Left forelimb (tissue), 1 donor: ENCODE data around the gene EXOG.

Source experiments
- DNase-seq: peaks from one replicate; pipeline ENCODE4 v3.0.0-alpha.2; 2018; ENCODE audit warnings: low spot score

Gene EXOG

GRCh38 chr3:38473229-38473628, 22.9 kb upstream of the EXOG start:
- no peak for DNase-seq

GRCh38 chr3:38474928-38475605, 21.1 kb upstream of the EXOG start:
- DNase-seq: no peak

- no peak for DNase-seq
These were observed 20.4 kb upstream of the EXOG start for GRCh38 chr3:38475716-38476115.

- no peak for DNase-seq
These were observed 19.9 kb upstream of the EXOG start for GRCh38 chr3:38476157-38476756.

GRCh38 chr3:38477057-38477820, 18.9 kb upstream of the EXOG start:
- no peak for DNase-seq

GRCh38 chr3:38477839-38478450, 18.2 kb upstream of the EXOG start:
- DNase-seq: no peak

GRCh38 chr3:38478901-38479300, 17.2 kb upstream of the EXOG start:
- DNase-seq: no peak

GRCh38 chr3:38479431-38480092, 16.6 kb upstream of the EXOG start:
- DNase-seq: no peak

- no peak for DNase-seq
These were observed 16.1 kb upstream of the EXOG start for GRCh38 chr3:38480093-38480445.

GRCh38 chr3:38480930-38481329, 15.2 kb upstream of the EXOG start:
- no peak for DNase-seq

- DNase-seq: no peak
These were observed 13.2 kb upstream of the EXOG start for GRCh38 chr3:38482951-38483350.

- DNase-seq: no peak
These were observed 8.8 kb upstream of the EXOG start for GRCh38 chr3:38487323-38487722.

- DNase-seq: no peak
These were observed 7.2 kb upstream of the EXOG start for GRCh38 chr3:38488949-38489348.

GRCh38 chr3:38489766-38490165, 6.4 kb upstream of the EXOG start:
- no peak for DNase-seq

- no peak for DNase-seq
These were observed 5.7 kb upstream of the EXOG start for GRCh38 chr3:38490281-38491030.

GRCh38 chr3:38491215-38491614, 4.9 kb upstream of the EXOG start:
- DNase-seq: no peak

- no peak for DNase-seq
These were observed 3.1 kb upstream of the EXOG start for GRCh38 chr3:38493031-38493430.

GRCh38 chr3:38497031-38497430, 891 bp downstream of the EXOG start:
- DNase-seq: no peak

- no peak for DNase-seq
These were observed 4.7 kb downstream of the EXOG start for GRCh38 chr3:38500688-38501417.

GRCh38 chr3:38507120-38507519, 11.0 kb downstream of the EXOG start:
- no peak for DNase-seq

- DNase-seq: no peak
These were observed 13.6 kb downstream of the EXOG start for GRCh38 chr3:38509732-38510131.
